ENCODE data around the gene ATAD3A.
"Not testable (repeated sequence)": the region's sequence is repeated elsewhere in the genome, so short reads cannot be mapped to it uniquely, and the experiment has no call there.

ATAD3A gene

DNA sequence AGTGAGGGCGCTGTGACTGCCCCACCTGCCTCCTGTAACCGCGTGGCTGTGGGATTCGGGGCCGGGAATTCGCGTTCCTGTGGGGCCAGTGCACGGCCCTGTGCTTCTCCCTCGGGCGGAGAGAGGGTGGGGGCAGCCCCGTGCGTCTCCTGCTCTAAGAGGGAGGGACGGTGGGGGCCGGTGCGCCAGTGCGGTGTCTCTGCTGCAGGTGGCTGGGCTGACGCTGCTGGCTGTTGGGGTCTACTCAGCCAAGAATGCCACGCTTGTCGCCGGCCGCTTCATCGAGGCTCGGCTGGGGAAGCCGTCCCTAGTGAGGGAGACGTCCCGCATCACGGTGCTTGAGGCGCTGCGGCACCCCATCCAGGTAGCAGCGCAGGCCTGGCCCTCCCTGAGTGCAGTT, 10.6 kb downstream of the ATAD3A start:
- DNase-seq (ENCODE audit: low read depth in 1 of 2, low spot score in 1 of 2) = not testable (repeated sequence)

DNA sequence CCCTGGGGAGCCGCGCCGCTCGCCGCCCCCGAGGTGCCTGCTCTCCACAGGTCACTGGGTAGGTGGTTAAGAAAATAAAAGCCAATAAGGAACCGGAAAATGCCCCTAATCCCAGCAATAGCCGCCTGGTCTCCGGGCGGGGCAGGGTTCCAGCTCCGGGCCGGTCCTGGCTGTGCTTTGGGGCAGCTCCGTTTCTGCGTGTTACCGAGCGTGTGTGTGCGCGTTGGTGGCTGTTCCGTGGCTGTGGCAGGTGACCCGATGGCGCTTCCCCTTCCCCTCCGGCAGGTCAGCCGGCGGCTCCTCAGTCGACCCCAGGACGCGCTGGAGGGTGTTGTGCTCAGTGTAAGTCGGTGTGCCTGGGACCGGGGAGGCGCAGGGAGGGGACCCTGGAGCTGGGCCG, 11.3 kb downstream of the ATAD3A start:
- not testable (repeated sequence) for DNase-seq (ENCODE audit: low read depth in 1 of 2, low spot score in 1 of 2)

DNA sequence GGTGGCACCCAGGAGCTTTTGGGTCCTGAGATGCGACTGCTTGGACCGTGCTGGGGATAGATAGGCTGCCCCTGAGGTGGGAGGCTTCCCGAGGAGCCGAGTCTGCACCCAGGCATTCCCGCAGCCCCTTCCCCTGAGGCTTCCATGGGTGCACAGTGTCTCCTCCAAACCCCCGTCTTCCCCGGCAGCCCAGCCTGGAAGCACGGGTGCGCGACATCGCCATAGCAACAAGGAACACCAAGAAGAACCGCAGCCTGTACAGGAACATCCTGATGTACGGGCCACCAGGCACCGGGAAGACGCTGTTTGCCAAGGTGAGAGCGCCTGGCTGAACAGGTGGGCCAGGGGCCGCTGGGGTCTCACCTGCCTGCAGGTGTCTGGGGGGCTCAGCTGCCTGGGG, 11.7 kb downstream of the ATAD3A start:
- DNase-seq (ENCODE audit: low read depth in 1 of 2, low spot score in 1 of 2) = not testable (repeated sequence)

DNA sequence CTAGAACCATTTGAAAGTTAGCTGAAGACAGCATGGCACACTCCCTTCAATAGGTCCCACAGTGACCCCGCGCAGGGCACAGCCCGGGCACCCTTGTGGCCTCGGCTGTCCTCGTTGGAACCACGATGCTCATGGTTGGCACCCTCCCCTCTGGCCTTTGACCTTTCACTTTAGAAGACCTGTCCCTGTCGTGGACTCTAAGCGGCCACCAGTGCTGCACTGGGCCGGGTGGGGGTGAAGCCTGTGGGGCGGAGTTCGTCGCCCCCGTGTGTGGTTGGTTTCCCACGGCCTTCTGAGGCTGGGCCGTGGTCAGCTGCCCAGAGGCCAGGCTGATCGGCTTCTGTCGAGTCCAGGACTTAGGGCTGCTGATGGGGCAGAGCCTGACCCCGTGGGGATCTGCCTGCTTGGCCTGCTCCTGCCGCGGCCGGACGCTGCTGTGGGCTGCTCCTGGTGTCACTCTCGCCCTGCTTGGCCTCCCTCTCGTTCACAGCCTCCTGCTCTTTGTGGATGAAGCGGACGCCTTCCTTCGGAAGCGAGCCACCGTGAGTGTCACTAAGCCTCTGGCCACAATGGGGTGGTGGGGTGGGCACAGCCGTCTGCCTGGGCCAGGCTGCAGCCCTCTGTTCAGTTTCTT, 12.9 kb downstream of the ATAD3A start:
- DNase-seq (ENCODE audit: low read depth in 1 of 2, low spot score in 1 of 2) = not testable (repeated sequence)

DNA sequence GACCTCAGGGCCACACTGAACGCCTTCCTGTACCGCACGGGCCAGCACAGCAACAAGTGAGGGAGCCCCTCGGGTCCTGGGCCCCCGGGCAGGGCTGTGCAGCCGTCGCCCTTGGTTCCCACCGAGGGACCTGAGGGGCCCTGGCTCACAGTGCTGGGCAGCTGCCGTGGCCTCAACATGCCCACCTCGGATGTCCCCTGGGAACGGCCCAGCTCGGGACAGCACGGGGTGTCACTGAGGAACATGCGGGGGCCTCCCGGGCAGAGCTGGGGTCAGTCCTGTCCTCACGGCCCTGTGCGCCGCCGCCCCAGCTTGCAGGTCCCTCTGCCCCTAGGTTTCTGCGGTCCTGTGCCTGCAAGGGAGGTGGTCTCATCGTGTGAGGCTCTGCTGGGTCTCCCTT, 14.5 kb downstream of the ATAD3A start:
- DNase-seq (ENCODE audit: low read depth in 1 of 2, low spot score in 1 of 2) = not testable (repeated sequence)

DNA sequence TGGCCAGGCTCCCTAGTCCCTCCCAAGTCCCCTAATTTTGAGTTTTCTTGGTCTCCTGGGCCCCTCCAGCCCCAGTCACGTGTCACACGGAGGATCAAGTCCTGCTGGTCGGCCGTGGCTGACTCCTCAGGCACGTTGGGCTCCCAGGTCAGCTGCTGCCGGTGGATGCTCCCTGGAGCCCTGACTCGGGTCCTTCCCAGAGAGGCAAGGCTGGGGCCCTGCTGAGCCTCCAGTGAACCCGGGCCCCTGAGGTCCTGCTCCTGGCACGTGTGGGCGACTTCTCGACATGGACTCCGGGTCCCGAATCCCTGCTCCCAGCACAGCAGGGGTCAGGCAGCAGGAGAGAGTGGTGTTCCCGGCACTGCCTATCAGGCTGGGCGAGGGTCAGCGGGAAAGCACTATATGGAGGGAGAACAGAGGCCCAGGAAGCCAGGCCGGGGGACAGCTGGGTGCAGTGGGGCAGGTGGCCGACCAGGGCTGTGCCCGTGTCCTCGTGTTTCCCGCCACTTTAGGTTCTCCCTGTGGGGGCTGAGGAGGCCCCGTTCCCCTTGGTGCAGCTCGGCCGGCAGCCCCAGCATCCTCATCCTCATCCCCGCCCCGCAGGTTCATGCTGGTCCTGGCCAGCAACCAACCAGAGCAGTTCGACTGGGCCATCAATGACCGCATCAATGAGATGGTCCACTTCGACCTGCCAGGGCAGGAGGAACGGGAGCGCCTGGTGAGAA, 15.3 kb downstream of the ATAD3A start:
- DNase-seq (ENCODE audit: low read depth in 1 of 2, low spot score in 1 of 2) = no peak

DNA sequence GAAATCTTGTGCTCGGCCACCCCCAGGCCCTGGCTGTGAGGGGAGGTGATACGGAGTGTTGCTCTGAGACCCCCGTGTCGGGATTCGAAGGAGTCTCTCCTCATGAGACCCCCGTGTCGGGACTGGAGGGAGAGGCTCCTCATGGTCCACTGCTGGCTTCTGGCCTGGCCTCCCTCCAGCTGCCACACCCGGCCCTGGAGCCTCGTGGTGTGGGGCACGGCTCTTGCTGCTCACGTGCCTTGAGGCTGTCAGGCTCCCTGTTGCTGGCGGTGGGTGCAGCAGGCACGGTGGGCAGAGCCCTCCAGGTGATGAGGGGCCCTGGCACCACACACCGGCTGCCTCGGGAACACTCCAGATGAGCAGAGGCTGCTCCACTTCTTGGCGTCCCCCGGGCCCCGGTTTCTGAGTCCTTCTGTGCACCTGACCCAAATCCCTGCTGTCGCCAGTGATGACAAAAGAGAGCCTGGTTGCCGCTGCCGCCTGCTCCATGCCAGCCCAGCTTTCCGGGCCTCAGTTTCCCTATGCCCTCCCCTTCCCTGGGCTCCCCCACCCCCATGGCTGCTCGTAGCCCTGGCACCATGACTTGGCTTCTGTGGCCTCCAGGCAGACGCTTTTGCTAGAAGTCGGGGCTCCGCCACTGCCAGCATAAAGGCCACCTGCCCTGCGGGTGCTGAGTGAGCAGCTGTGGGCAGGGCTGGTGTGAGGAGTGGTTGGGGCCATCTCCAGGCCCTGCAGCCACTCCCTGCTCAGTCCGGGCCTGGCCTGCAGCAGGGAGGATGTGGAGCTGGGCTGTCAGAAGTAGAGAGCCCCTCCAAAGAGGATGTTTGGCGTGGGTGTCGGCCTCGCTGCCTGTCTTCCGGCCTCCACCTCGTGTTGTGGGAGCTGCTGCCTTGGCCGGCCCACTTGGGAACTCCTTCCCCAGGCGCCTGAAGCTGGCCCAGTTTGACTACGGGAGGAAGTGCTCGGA, 16.6 kb downstream of the ATAD3A start:
- DNase-seq (ENCODE audit: low read depth in 1 of 2, low spot score in 1 of 2) = no peak

DNA sequence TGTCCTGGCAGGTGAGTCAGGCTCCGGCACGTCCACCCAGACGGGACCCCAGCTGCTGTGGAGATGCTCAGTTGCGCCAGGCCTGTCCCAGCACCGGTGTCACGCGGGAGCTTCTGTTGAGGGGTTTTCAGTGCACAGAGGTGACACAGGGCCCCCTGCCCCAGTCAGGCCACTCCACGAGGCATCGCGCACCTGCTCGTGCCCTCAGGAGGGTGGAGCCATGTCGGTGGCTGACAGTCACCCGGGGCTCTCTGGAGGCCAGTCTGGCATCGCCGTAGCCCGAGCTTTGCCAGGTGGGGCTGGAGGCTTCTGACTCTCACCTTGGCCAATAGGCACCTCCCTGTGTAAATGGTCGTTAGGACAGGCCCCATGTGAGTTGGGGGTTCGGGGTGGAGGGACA, 17.4 kb downstream of the ATAD3A start:
- no peak for DNase-seq (ENCODE audit: low read depth in 1 of 2, low spot score in 1 of 2)

DNA sequence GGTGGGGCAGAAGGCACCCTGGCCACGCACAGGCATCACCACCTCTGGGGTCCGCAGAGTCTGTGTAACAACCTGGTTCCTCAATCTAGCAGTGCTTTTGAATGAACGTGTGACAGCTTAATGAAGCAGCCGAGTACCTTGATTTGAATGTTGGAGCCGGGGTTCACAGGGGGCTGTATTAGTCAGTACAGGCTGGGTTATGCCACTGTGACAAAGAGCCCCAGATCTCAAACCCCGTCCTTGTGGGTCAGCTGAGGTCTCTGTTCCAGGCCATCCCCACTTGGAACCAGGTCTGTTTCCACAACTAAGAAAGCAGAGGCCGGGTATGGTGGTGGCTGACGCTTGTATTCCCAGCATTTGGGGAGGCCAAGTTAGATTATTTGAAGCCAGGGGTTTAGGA, 18.0 kb downstream of the ATAD3A start:
- DNase-seq (ENCODE audit: low read depth in 1 of 2, low spot score in 1 of 2) = no peak

DNA sequence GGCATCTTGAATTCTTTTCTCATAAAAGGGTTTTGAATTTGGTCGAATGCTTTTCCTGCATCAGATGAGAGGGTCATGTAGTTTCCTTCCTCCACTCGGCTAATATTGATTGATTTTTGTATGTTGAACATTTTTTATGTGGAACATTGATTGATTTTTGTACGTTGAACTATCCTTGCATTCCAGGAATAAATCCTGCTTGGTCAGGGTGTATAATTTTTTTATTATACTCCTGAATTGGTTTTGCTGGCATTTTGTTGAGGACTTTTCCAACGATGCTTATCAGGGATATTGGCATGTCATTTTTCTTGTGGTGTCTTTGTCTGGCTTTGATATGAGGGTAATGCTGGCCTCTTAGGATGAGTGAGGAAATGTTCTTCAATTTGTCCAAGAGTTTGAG, 20.0 kb downstream of the ATAD3A start:
- no peak for DNase-seq (ENCODE audit: low read depth in 1 of 2, low spot score in 1 of 2)

DNA sequence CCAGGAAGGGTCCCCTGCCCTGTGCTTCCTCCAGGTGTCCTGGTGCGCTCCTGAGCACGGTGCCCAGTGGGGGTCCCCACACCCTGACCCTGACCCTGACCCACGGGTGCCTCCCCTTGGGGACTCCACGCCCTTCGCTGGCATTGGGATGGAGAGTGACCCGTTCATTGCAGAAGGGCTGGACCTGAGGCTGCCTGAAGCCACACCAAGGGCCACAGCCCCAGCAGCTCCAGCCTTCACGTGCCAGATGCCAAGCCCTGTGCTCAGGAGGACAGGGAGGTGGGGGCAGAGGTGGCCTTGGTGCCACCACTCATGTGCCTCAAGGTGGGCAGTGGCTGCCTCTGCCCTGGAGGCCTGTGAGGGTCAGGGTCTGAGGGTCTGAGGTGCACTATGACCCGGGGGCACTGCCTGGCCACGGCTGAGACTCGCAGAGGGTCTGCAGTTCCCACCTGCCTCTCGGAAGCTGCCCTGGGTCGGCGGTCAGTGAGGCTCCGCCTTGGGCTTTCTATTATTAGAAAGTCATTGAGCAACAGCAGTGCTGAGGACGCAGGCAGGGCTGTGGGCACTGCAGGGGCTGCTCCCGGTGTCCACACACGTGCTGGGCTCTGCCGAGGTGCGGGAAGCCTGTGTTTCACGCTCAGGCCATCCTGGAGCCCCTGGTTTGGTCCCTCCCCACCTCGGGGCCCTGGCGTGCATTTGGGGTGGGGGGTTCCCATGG, 21.4 kb downstream of the ATAD3A start:
- not testable (repeated sequence) for DNase-seq (ENCODE audit: low read depth in 1 of 2, low spot score in 1 of 2)

DNA sequence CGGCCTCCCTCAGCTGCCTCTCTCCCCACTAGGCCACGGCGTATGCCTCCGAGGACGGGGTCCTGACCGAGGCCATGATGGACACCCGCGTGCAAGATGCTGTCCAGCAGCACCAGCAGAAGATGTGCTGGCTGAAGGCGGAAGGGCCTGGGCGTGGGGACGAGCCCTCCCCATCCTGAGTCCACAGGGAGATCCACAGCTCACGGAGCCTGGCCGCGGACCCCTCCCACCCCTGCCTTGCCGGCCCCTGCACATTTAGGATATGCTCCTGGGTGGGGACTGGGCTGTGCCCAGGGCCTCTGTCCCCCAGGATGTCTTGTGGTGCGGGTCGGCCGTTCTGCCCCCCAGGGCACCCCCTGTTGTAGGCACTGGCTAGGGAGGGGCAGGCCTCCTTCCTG, 21.9 kb downstream of the ATAD3A start:
- not testable (repeated sequence) for DNase-seq (ENCODE audit: low read depth in 1 of 2, low spot score in 1 of 2)

DNA sequence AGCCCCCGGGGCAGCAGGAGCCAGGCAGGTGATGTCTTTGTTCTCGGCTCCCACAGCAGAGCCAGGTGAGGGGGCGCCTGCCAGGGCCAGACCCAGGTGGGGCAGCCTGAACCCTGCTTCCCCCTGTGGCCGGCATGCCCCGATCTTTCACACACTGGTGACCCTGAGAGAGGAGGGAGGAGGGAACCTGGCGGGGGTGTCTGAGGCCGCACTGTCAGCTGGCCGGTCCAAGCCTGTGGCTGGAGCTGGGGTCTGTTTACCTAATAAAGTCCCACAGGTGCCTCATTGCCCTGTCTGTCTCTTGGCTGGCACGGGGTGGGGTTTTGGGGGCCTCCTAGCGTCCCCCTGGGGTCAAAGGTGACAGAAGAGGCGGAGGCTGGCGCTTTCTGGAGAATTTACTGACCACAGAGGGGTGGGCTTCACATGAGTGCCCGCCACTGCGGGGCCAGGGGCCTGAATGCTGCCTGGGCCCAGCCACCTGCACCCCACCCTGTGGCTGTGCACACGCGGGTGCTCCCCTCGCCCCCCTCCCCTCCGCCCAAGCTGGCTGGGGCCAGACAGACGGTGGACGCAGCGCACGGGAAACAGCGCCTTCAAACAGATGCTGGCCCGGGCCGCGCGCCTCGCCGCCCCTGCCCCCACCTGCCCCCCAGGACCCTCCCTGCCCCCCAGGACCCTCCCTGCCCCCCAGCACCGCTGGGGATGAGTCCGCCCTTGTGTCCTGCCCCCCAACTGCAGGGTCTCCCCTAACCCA, 22.6 kb downstream of the ATAD3A start:
- DNase-seq (ENCODE audit: low read depth in 1 of 2, low spot score in 1 of 2) = no peak

DNA sequence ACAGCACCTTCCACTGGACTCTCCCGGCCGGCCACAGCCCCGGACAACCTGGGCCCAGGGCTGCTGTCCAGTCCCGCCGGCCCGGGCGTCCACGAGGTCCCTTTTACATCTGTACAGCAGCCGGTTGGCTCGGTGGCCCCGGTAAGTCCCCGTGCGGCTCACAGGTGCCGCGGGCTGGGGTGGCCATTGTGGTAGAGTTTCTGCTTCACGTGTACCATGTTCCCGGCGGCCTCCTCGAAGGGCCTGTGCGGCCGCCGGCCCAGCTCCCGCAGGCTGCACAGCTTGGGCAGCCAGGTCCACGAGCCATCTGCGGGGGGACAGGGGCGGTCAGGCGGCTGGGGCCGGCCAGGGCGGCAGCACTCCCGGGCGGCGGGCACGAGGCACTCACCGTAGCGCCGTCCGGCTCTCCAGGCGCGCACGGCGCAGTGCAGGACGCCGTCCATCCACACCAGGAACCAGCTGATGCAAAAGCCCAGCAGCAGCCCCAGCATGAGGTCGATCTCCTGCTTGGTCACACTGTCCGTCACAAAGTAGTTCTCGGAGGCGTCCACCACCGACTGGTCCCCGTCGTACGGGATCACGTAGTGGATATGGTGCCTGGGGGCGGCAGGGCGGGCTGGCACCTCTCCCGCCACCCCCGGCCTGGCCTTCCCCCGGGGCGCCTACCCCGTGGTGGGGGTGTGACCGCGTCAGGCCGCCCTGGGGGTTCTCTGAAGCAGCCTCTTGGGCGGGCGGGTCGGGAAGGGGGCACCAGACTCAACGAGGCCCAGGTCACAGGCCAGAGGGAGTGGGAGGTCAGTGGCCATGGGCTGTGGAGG, 23.4 kb downstream of the ATAD3A start:
- no peak for DNase-seq (ENCODE audit: low read depth in 1 of 2, low spot score in 1 of 2)

DNA sequence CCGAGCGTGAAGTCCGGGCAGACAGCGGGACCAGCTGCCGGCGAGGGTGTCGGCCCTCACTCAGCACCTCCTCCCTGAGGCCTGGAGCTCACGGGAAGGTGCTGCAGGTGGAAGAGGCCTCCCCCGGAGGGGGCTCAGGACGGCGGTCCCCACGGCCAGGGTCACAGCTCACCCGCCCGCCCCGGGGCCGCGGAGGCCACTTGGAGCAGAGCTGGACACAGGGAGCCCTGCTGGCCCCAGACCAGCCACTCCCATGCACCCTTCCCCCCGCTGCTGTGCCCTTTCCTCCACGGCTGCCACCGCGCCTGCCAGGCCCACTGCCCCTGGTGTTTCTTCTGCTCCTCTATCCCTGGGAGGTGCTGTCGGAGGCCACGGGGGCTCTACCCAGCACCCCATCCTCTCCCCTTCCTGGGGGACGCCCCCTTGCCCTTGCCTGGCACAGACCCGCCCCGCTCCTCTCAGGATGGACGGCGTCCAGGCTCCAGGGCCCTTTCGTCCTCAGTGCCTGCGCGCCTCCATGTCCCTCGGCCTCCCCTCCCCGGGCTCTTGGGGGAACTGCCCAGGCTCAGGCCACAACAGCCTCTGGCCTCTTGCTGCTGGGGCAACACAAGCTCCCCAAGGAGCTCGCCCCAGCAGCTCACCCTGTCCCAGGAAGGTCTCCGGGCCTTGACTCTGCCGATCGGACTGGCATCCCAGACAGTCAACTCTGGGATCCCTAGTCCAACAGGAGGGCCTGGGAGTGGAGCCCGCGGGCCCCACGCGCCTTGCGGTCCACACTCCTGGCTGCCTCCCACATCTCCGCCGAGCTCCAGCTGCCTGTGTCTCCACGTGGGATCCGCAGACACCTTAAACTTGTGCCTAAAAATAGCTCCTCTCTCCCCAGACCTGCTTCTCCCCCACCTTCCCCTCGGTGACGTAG, 24.3 kb downstream of the ATAD3A start:
- no peak for DNase-seq (ENCODE audit: low read depth in 1 of 2, low spot score in 1 of 2)

DNA sequence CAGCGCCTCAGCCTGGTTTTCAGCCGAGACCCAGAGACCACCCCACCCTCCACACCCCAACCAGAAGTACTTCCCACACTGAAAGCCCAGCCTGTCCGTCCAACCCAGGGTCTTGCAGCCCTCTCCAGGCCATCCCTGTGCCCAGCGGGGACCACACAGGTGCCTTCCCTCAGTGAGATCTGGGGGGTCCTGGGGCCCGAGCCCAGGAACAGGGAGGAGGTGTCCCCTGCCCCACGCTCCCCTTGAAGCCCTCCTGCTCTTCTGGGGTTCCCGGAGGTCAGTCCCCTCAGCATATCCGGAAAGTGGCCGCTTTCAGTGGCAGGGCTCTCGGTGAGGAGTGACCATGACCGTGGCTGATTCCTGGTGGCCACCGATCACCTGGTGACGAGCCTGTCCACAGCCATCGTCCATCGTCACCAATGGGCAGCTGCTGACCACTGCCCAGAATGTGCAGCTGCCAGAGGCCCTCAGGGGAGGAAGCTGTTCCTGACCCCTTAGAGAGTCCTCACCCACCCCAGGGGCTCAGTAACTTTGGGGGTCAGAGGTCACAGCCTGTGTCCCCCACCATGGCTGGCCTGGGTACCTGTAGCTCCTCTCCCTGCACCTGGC, 25.1 kb downstream of the ATAD3A start:
- DNase-seq (ENCODE audit: low read depth in 1 of 2, low spot score in 1 of 2) = no peak

DNA sequence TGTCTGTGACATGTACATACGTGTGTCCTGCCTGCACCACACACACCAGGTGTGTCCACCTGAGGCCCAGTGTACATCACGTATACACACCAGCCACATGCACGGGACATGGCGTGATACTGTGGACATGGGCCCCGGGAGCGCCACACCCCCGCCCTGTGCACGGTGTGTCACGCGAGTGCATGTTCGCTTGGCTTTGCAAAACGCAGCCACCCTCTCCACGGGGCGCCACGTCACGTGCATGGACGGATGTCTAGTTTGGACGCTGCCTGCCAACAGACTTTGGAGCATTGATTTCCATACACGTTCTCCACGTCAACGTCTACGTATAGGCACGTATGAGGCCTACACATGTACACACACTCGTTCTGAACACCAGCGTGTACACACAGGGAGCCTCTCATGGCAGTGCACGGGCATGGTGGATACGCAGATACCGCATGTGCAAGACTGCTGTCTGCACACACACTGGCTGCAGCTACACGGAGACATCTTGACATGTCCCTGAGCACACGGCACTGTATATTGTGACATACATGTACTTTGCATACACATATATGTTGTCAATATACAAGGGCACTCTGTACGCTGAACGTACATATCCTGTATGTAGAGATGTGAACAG, 25.8 kb downstream of the ATAD3A start:
- DNase-seq (ENCODE audit: low read depth in 1 of 2, low spot score in 1 of 2) = no peak

DNA sequence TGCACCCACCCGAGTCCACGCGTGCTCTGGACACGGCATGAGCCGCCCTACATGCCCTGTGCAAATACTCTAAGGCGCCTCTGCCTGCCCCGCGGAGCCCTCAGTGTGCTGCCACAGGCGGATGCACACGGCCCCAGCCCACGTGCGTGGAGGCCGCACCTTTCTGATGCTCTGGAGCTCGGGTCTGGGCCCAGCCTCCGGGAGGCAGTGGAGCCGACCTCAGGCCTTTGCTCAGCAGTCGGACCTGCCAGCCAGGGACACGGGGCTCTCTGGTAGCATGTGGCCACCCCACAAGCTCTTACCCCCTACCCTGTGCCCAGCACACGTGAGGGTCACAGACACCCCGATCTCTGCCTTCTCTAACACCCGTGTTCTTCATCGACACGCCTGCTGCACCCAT, 26.4 kb downstream of the ATAD3A start:
- no peak for DNase-seq (ENCODE audit: low read depth in 1 of 2, low spot score in 1 of 2)

Data from stimulated activated CD4-positive, alpha-beta T cell treated with anti-CD3 and anti-CD28 coated beads, Interleukin-15, amount 100 ng/mL, for 1 hour (primary cell).